Limb (tissue), 2 donors: ENCODE data around the gene PRPSAP1.

Source experiments
- DNase-seq, 2 donors: peaks; one replicate each; pipeline ENCODE4 v3.0.0-alpha.2; 2016; ENCODE audit errors: extremely low spot score in 2 of 2

The PRPSAP1 gene

DNA sequence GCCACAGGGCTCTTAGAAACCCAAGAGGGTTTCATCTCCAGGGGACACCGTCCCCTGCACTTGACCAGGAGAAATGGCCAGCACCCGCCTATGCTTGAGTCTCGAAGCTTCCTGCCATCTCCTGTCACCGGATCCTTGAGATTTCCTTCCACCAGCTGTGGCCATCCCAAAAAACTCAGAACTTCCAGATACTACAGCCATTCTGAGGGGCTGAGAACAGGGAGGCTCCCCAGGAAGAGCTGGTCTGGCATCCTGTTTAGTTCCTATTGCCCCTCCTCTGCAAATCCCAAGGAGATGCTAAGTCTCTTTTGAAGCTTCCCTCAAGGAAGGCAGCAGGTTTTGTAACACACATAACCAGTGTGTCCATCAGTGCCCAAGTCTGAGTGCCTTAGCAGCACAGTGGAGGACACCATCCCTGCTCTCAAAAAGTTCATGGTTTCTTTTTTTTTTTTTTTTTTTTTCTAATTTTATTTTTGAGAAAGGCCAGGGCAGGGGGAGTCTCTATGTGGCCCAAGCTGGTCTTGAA lies 86.6 kb downstream of the PRPSAP1 start:
- no peak for DNase-seq

DNA sequence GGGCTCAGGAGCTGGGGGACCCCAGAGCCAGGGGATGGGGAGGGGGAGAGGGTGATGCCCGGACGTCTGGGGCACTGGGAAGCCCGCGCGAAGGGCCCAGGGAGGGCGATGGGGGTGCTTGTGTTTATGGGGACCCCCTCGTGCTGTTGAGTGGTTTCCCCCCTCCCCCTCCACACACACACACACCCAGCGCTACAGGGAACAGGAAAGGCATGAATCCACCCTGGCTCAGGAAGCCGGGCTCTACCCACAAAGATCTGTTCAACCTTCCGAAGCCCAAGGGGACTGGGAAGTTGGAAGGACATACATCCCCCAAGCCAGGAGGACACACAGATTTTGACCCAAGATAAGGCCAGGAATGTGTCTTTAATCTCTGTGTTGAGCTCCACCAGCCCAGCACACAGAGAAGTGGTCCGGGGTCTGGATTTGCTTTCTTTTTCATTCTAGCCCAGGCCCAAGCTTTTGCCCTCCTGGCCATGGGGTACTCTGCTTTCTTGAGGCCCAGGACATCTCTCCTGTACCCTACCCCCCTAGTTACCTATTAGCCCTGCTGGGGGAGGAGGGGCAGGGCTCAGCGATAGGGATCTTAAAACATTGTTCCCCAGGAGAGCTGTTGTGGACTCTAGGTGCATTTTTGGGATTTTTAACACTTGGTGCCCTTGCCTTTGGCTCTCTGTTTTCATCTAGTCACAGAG lies 87.3 kb downstream of the PRPSAP1 start:
- no peak for DNase-seq

DNA sequence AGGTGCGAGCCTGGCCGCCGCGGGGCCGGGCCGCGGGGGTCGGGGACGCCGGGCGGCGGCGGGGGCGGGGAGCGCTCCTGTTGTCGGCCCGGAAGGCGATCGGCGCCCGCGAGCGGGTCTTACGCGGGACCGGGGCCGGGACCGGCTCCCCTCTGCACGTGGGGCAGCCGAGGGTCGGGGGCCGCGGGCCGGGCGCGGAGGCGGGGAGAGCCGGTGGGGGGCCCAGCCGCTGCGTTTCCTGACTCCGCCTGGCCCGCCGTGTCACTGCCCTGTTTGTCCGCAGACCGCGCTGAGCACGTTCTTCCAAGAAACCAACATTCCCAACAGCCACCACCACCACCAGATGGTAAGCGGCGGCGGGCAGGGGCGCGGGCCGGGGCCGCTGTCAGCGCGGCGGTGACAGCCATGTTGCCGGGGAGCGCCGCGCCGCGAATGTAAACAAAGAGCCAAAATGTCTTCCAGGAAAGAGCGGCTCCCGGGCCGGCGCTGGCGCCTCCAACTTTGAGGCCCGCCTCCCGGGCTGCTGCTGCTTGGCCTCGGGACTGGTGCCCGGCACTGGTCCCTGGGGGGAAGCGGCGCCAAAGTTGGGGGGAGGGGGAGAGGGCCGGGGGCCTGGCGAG lies 88.0 kb downstream of the PRPSAP1 start:
- DNase-seq = peak; percentile 63 to 79

DNA sequence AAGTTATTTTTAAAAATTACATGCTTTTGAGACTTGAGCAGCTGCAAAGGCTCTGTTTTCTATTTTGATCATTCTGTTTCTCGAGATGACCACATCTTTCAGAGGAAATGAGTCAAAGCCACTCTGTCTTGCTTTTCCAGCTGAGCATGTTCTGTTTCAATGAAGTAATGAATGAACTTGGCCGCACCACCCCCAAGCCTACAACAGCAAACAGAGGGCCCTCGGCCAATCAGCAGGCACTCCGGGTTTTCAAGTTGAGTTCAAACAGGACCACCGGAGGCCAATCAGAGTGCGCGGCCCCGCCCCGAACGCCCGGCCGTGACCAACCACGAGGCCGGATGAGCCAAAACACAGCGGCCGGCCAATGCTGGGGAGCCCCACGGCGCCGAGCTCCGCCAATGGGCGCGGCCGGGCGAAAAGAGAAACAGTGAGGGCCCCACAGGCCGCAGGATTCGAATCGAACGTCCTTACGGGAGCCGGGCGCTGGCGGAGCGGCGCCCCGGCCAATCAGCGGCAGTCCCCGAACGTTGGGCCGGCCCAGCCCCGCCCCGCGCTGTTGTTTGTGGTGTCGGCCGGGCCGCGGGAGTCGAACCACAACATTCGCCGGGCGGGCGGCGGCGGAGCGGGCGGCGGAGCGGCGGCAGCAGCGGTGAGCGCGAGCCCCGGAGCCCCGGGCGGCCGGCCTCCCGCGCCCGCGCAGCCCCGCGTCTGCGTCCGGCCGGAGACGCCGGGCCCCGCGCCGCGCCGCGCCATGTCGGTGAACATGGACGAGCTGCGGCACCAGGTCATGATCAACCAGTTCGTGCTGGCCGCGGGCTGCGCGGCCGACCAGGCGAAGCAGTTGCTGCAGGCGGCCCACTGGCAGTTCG lies 88.7 kb downstream of the PRPSAP1 start, which contains the start of gene UBALD2:
TSS of gene UBALD2 (plus strand) at position 594 of the 869 bp plus-strand sequence. CDS start at position 752, 158 bp downstream.
- peak; percentile 97 to 99 for DNase-seq

DNA sequence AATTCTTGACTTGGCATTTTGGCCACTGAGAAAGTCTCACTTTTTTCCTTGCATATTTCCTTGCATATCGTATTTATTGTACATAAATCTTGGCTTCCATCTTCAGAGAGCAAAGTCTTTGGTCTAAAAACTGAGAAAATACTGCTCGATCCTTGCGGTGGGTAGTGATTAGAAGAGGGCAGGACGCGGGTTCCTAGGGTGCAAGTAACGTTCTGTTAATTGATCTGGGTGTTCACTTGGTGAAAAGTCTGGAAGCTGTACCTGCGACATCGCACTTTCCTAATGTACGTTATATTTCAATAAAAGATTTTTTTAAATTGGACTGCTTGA lies 89.3 kb downstream of the PRPSAP1 start:
- peak in 1 of 2 donors; percentile 19 for DNase-seq

DNA sequence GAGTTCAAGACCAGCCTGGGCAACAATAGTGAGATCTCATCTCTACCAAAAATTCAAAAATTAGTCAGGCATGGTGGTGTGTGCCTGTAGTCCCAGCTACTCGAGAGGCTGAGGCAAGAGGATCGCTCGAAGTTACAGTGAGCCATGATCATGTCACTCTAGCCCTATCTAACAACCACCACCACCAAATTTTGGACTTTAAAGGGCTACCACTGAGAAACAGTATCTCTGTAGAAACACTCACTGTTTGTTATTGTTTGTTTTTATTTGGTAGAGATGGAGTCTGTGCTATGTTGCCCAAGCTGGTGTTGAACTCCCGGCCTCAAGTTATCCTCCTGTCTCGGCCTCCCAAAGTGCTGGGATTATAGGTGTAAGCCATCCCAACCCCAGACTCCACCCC lies 89.8 kb downstream of the PRPSAP1 start:
- DNase-seq = no peak

DNA sequence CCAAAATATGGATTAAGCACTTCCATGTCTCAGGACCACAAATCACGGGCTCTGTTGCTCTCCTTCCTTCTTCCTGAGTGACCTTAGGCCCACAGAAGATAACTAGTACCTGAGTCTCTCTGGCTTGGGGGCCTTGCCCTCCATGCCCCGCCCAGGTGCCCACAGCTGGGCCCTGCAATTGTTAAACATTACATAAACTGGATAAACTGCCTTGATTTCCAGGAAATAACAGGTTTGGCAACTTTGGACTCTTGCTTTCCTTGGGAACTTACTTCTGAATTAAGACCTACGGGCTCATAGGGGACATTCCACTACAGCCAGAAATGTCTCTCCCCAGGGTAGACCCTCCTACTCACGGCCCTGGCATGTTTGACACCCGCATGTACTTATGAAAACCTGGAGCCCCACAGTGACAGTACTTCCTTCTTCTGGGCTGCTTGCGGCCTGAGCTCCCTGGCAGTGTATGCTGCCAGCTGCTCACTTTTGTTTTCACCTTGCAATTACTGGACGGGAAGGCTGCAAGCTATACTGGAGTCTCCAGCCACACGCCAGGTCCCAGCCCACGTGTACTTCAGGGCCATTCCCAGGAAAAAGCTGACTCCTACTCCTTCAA lies 90.9 kb downstream of the PRPSAP1 start:
- DNase-seq = peak in 1 of 2 donors; percentile 21

DNA sequence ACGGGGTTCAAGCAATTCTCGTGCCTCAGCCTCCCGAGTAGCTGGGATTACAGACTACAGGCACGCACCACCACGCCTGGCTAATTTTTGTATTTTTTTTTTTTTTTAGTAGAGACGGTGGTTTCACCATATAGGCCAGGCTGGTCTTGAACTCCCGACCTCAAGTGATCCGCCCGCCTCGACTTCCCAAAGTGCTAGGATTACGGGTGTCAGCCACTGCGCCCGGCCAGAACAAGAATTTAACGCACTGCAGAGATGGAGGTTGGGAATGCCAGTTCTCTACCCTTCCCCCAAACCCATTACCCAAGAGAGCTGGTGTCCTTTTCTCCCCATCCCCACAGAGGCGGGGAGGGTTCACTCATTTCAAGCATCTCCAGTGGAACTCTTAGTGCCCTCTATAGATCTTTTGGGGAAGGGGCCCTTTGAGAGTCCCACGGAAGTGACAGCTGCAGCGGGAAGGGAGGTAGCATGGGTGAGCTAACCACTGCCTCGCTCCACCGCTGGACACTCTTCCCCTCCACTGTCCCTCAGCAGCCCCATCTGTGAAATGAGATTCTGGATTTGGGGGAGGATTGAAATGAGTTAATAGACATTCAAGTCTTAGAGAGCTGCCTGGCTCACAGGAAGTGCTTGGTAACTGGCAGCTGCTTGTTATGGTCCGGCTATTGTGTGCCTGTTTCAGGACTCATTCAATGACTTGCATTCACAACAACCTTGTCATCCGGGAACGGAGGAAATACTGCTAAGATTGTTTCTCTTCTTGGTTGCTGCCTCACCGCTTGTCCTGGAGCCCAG lies 92.1 kb downstream of the PRPSAP1 start:
- no peak for DNase-seq

DNA sequence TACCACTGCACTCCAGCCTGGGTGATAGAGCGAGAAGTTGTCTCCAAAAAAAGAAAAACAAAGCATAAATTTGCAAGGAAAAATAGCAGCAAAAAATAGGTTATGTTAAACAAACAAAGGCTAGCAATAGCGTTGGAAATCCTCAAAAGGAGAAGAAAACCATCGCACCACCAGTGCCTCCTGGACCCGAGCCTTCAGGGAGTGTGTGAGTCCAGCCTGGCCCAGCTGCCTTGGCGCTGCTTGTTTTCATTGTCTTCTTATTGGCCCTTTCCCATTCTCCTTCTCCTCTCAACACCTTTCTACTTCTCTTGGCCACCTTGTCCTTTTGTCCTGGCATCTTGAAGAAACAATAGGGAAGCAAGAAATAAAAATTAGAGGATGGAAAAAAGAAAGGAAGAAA lies 93.0 kb downstream of the PRPSAP1 start:
- no peak for DNase-seq

DNA sequence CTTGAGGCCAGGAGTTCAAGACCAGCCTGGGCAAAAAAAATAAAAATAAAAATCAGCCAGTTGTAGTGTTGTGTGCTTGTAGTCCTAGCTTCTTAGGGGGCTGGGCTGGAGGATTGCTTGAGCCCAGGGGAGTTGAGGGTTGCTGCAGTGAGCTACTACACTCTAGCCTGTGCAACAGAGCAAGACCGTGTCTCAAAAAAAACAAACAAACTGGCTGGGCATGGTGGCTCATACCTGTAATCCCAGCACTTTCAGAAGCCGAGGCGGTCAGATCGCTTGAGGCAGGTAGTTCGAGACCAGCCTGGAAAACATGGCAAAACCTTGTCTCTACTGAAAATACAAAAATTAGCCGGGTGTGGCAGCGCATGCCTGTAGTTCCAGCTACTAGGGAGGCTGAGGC lies 93.5 kb downstream of the PRPSAP1 start:
- DNase-seq = no peak
